Nephron progenitor cell (in vitro differentiated cells): ENCODE results near the gene TOM1L2.
"Not testable (repeated sequence)": the region's sequence is repeated elsewhere in the genome, so short reads cannot be mapped to it uniquely, and the experiment has no call there.

Source experiments
- DNase-seq: peaks from one replicate; pipeline ENCODE4 v3.0.0; 2021
- H3K27ac Mint-ChIP-seq: 2 replicates; pipeline ENCODE4 v1.8.0; 2021; ENCODE audit warnings: mild to moderate bottlenecking, moderate library complexity, mixed read lengths
- H3K27me3 Mint-ChIP-seq: 2 replicates; pipeline ENCODE4 v1.8.0; 2021; ENCODE audit warnings: mild to moderate bottlenecking, low read depth, mixed read lengths; ENCODE audit not compliant: poor library complexity
- H3K36me3 Mint-ChIP-seq: 2 replicates; pipeline ENCODE4 v1.8.0; 2021; ENCODE audit warnings: low read depth, mixed read lengths
- H3K4me1 Mint-ChIP-seq: 2 replicates; pipeline ENCODE4 v1.8.0; 2021; ENCODE audit warnings: mixed read lengths
- H3K4me3 Mint-ChIP-seq: 2 replicates; pipeline ENCODE4 v1.8.0; 2021; ENCODE audit warnings: mild to moderate bottlenecking, moderate library complexity, mixed read lengths
- H3K9me3 Mint-ChIP-seq: 2 replicates; pipeline ENCODE4 v1.8.0; 2021; ENCODE audit warnings: mild to moderate bottlenecking, moderate library complexity, mixed read lengths
- CTCF ChIP-seq: fragments of 200-600 bp; sonication (generic); IDR thresholded peaks from 2 replicates; pipeline ENCODE4 v1.5.0; 2021; ENCODE audit warnings: antibody characterized with exemption

The TOM1L2 gene

GRCh38 chr17:17810084-17810894, 161.9 kb downstream of the TOM1L2 start:
- DNase-seq, result peak; percentile 74
- peak overlapping the region; percentile 64 for H3K4me3 Mint-ChIP-seq
- no peaks in the 10 kb centered on the region for H3K27me3 Mint-ChIP-seq

GRCh38 chr17:17809531-17810083, 162.6 kb downstream of the TOM1L2 start:
- peak; percentile 83 for DNase-seq
- Mint-ChIP-seq H3K27ac (no peak overlapping the region), H3K9me3 (no peaks in the 10 kb centered on the region), H3K4me3 (no peak overlapping the region), H3K27me3 (no peaks in the 10 kb centered on the region), H3K36me3 (peaks cover 24% of the 10 kb centered on the region), H3K4me1 (peaks cover 43% of the 10 kb centered on the region)
- TF ChIP-seq CTCF, result no peak

More at GRCh38 chr17:17810084-17810894, 161.9 kb downstream of the TOM1L2 start:
- no peak for TF ChIP-seq CTCF
- Mint-ChIP-seq H3K4me1 (peaks cover 43% of the 10 kb centered on the region), H3K36me3 (peaks cover 20% of the 10 kb centered on the region), H3K27ac (peak overlapping the region; percentile 98), H3K9me3 (no peaks in the 10 kb centered on the region)

- DNase-seq, result no peak
- Mint-ChIP-seq H3K36me3 (peaks cover 30% of the 10 kb centered on the region), H3K27me3 (no peaks in the 10 kb centered on the region), H3K27ac (no peak overlapping the region), H3K9me3 (no peaks in the 10 kb centered on the region), H3K4me1 (peaks cover 43% of the 10 kb centered on the region), H3K4me3 (peak overlapping the region; percentile 63)
- no peak for TF ChIP-seq CTCF
These were observed 163.3 kb downstream of the TOM1L2 start for GRCh38 chr17:17808706-17809432.

GRCh38 chr17:17808200-17808599, 164.0 kb downstream of the TOM1L2 start:
- not testable (repeated sequence) for DNase-seq, H3K9me3 Mint-ChIP-seq, H3K4me3 Mint-ChIP-seq, H3K27ac Mint-ChIP-seq, H3K27me3 Mint-ChIP-seq
- H3K36me3 Mint-ChIP-seq, result peaks cover 36% of the 10 kb centered on the region
- peaks cover 43% of the 10 kb centered on the region for H3K4me1 Mint-ChIP-seq

GRCh38 chr17:17807440-17807839, 164.8 kb downstream of the TOM1L2 start:
- no peaks in the 10 kb centered on the region for H3K27me3 Mint-ChIP-seq
- H3K4me1 Mint-ChIP-seq, result peaks cover 43% of the 10 kb centered on the region
- H3K27ac Mint-ChIP-seq, result no peak overlapping the region
- no peak for DNase-seq
- peaks cover 36% of the 10 kb centered on the region for H3K36me3 Mint-ChIP-seq
- H3K4me3 Mint-ChIP-seq, result no peak overlapping the region
- no peak for TF ChIP-seq CTCF
- H3K9me3 Mint-ChIP-seq, result no peaks in the 10 kb centered on the region

- no peak for DNase-seq
- Mint-ChIP-seq H3K36me3 (peaks cover 41% of the 10 kb centered on the region), H3K4me1 (peaks cover 36% of the 10 kb centered on the region), H3K27me3 (no peaks in the 10 kb centered on the region), H3K9me3 (no peaks in the 10 kb centered on the region), H3K4me3 (no peak overlapping the region), H3K27ac (no peak overlapping the region)
- TF ChIP-seq CTCF, result no peak
These were observed 165.5 kb downstream of the TOM1L2 start for GRCh38 chr17:17806611-17807274.
